Kidney tubule cell (primary cell): Measurements from ENCODE around the gene RABGAP1.

Experiments
- DNase-seq: peaks from one replicate; pipeline ENCODE4 v3.0.0-alpha.2; 2018; ENCODE audit warnings: low spot score

The RABGAP1 gene

GRCh38 chr9:123111427-123112014 is 170.7 kb downstream of the RABGAP1 start:
- DNase-seq: no peak

DNA sequence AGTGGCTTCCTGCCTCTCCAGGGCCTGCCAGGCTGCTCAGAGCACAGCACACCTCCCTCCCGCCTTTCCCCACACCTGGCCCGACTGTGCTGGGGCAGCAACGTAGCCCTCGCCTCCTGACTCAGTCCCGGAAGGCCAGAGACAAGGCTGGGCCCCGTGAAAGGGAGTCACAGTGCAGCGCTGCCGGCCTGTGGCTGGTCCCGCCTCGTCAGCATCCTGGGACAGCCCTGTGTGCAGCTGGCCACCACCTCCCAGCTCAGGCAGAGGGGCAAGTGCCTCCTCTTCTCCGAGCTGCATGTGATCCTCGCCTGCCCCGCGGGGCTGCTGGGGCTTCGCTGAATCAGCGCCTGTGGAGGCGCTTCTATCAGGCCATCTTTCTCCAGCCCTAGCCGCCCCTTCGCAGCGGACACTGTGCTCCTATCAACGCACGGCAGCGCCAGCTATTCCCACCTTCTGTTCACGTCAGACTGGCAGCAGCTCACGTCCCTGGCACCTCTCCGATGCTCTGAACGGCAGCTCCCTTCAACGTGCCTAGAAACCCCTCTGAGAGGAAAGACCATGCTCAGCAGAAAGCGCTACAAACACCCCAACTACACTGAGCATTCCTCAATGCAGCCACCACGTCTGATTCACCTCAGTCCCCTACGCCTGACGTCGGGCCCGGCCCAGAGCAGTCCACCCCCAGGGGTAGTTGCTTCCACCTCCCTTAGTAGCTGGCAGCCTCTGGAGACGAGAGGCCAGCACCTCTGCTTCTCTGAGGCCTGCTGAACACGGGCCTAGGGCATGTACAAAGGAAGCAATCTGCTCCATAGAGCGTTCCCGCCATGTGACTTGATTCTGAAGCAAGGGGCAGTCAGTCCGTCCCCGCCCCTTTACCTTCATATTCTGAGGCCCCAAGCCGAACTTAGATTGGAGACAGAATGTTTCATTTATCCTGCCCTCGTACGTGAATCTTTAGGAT is 171.5 kb downstream of the RABGAP1 start:
- no peak for DNase-seq

DNA sequence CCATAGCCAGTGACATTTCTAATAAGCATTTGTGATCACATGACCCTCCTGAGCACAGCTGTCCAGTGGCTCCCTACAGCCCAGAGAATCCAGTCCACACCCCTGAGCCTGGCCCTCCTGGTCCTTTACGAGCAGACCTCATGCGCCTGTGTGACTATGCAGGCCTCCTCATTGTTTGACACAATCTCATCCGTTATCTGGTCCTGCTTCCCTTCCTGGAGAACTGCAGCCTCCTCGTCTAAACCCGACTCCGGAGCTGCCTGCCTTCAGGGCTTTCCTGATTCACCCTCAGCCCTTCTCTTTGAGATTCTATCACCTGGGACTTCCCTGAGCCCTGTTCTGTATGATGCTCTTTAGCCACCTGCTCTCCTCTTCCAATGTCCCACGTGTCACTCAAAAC is 172.4 kb downstream of the RABGAP1 start:
- DNase-seq: no peak

GRCh38 chr9:123115146-123115913 is 174.5 kb downstream of the RABGAP1 start:
- DNase-seq: no peak

DNA sequence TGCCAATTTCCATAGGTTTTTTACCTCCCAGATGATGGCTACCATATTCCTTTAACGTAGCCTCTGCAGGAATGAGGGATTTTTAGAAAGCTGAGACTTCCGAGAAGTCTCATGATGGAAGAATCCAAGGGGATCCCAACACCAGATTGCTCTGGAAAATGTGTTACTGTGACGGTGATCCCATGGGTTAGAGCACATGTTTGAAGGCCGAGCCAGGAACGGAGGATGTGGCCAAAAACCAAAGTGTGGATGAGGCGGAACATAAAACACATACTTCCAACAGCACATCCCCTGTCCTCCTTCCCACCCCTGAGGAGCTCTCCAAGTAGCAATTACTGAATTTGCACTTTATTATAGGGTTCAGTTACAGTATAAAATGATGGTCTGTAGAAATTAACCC is 175.2 kb downstream of the RABGAP1 start:
- no peak for DNase-seq

DNA sequence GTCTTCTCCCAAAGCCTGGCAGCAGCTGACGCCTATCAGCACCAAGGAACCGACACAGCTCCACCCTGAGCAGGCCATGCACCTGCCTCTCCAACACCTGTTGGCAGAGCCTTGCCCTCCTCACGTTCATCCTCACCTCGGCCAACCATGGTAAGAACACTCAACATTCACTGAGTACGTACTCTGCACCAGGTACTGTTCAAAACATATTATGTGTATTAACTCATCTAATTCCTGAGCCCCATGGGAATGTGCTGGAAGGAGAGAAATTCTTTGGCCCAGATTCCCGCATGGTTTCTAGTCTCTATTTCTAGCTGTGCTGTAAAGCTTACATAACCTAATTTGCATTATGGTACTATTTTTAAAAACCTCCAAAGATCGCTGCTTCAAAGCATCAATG is 178.7 kb downstream of the RABGAP1 start:
- DNase-seq: no peak

DNA sequence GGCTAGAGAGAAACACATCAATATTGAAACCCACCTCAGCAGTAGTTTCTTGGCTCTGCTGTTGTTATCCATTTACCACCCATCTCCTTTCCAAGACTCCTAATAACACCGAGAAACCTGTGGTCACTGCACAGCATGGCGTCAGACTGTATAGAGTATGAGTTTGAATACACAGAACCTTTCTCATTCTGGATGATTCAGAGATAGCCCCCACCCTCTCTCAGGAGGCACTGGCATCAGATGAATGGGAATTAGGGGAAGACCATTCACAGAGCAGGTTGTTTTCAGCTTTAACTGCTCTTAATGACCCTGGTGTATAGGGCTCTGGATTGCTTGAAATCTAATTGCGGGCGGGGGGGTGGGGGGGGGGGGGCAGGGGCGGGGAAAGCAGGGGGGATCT is 179.3 kb downstream of the RABGAP1 start:
- DNase-seq: no peak

GRCh38 chr9:123120953-123121352 is 180.1 kb downstream of the RABGAP1 start:
- DNase-seq: no peak

DNA sequence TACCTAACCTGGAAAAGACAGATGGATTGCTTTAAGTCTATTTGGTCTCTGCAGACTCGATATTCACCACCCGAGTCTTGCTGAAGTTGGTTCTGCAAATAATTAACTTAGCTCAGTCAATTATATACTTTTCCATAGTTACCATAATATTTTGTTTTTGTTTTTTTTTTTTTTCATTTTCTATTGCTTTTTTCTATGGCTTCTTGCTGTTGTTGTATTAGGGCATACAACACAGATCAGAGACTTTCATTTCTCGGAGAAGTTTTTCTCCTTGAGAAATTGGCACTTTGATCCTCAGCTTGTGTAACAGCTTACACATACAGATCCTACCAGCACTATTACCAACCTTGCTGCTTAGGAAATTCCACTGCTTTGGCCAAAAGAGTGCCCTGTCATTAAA is 180.6 kb downstream of the RABGAP1 start:
- DNase-seq: peak; percentile 62

- DNase-seq: no peak
Measured at GRCh38 chr9:123127512-123128075, 186.8 kb downstream of the RABGAP1 start.

GRCh38 chr9:123128591-123128990 is 187.8 kb downstream of the RABGAP1 start:
- no peak for DNase-seq

DNA sequence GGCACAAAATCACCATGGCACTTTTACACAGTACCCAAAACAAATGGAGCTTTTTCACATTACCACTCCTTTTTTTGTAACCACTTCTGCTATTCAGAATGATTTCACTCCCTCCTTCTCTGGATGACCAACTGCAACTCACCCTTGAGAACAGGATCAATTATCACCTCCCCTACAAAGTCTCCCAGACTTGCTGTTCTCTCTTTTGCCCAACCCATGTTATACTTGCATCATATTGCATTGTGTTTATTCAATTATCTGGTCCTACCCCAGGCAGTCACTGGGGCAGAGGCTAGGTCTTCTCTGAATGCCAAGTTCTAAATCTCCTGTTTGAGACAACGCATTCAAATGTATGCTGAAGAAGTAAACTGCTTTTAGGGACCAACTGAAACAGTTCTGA is 188.6 kb downstream of the RABGAP1 start:
- no peak for DNase-seq

DNA sequence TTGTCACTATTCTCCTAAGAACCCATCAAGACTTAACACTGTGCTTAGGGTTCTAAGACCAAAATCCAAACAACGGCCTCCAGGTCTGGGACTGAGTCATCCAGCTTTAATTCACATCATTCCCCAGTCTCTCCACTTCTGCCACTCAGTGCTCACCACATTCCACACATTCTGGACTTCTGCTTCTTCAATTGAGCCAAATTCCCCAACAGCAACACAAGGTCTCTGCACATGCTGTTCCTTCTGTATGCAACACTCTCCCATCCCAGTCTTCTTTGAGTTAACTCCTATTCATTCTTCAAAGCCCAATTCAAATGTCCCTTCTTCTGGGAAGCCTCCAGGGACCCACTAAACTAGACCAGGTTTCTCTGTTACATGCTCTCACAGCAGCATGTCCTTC is 190.4 kb downstream of the RABGAP1 start:
- DNase-seq: peak; percentile 67

DNA sequence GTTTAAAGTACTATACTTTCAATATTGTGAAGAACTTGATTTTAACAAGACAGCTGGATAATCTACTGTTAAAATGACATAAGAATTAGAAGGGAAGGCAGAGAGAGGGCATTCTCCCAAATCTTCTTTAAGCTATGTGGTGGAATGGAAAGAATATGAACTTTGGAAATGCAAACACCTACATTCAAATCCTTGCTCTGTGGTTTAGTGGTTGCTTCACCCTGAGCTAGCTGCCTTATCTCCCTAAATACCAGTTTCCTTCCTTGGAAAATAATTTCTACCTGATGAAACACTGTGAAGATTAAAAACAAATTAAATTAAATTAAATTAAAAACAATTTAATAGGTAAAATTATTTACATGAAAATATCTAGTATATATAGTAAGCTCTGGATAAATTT is 191.2 kb downstream of the RABGAP1 start:
- no peak for DNase-seq

- DNase-seq: no peak
Measured at GRCh38 chr9:123132696-123133095, 191.9 kb downstream of the RABGAP1 start.

DNA sequence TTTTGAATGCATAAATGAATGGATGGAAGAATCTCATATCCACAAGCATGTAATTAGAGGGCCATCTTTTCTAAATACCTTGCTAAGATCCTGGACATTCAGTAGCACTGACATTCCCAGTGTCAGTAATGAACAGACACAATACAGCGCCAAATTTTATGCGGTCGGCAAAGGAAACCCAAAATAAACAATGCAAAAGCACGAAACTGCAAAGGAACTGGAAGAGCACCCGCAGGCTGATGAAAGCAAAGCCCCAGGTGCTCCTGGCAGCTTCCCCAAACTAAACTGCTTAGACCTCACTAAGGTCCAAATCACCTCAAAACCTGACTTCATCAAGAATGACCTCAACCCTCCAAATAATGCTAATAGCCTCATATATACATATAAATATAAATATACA is 194.6 kb downstream of the RABGAP1 start:
- no peak for DNase-seq

GRCh38 chr9:123138163-123138562 is 197.3 kb downstream of the RABGAP1 start:
- DNase-seq: no peak

- DNase-seq: no peak
Measured at GRCh38 chr9:123149067-123149466, 208.2 kb downstream of the RABGAP1 start.

DNA sequence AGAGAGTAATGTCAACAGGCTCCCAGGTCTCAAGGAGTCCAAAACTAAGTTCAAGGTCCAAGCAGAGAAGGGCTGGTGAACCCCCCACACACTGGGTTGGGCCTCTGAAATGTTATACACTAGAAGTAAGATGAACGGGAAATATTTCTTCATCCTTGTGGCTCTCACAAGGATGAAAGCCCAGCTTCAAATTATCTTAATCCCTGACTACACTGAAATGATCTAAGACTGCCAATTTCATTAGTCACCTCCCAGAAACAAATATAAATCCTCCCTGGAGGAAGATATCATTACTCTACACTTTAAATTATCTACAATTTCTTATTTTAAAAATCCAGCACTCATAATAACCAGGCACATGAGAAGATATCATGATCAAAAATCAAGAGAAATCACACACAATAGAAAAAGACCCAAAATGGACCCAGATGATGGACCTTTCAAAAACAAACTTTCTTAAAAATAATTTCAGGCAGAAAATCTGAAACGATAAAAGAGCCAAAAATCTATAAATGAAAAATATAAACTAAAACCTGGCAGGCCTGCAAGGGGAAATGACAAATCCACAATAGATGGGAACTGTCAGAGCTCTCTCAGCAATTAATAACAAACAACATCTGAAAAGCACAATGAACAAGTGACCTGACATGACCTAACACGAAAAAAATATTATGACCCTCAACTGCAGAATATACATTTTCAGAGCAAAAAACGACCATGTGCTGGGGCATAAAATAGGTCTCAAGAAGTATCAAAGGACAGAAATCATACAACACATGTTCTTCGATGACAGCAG is 210.1 kb downstream of the RABGAP1 start:
- DNase-seq: no peak
